Left ventricle myocardium inferior (tissue), 1 donor: ENCODE measurements around the gene SPAAR. TPM values are rescaled to one million over a fixed set of nuclear protein-coding genes. Genes with fewer than 3 reads are reported as not detected.

Experiments
- DNase-seq: peaks from one replicate; pipeline ENCODE4 v3.0.0-alpha.2; 2020
- H3K27ac ChIP-seq: fragments of 200-600 bp; replicated peaks from 2 replicates; pipeline ENCODE4 v1.8.0; 2021
- H3K27me3 ChIP-seq: fragments of 200-600 bp; 2 replicates; pipeline ENCODE4 v1.8.0; 2021; ENCODE audit warnings: low read depth
- H3K36me3 ChIP-seq: fragments of 200-600 bp; 2 replicates; pipeline ENCODE4 v1.8.0; 2021
- H3K4me1 ChIP-seq: fragments of 200-600 bp; 2 replicates; pipeline ENCODE4 v1.8.0; 2021
- H3K4me3 ChIP-seq: fragments of 200-600 bp; 2 replicates; pipeline ENCODE4 v1.8.0; 2021; ENCODE audit warnings: mild to moderate bottlenecking, moderate library complexity
- H3K9me3 ChIP-seq: fragments of 200-600 bp; replicated peaks from 2 replicates; pipeline ENCODE4 v1.8.0; 2021
- CTCF ChIP-seq: fragments of 200-600 bp; IDR thresholded peaks from 2 replicates; pipeline ENCODE4 v1.8.0; 2021; ENCODE audit warnings: antibody characterized with exemption, mild to moderate bottlenecking, borderline replicate concordance
- intact Hi-C: fragments of 100-400 bp; cut with micrococcal nuclease; formaldehyde crosslinking; loops from one replicate; pipeline ENCODE4 v1.11.0; 2022
- total RNA-seq: library from RNA; stranded (reverse); fragmentation: NEBNext Ultra II Directional; extraction: Animal tissue kit (Norgen Biotek cat#: 25700); gene quantifications from one replicate; pipeline ENCODE4 v1.2.1, GENCODE V29; 2021
- donor health status: DM: no; HTN: yes; CAD: no; lungs with severe emphysema.

The SPAAR gene
- total RNA-seq, 1 donor from 2014 or later, result 6.5 TPM

GRCh38 chr9:35928591-35929452 lies 19.5 kb downstream of the SPAAR start:
- no peaks in the 10 kb centered on the region for H3K27me3 ChIP-seq
- no peak for DNase-seq
- H3K4me3 ChIP-seq, result peak overlapping the region; percentile 32
- peak overlapping the region; percentile 85 for H3K27ac ChIP-seq
- TF ChIP-seq CTCF, result no peak
- H3K9me3 ChIP-seq, result no peaks in the 10 kb centered on the region
- intact Hi-C loops, result no loop called here
- H3K4me1 ChIP-seq, result peaks cover 32% of the 10 kb centered on the region
- H3K36me3 ChIP-seq, result no peaks in the 10 kb centered on the region

- H3K4me3 ChIP-seq, result peak overlapping the region; percentile 32
- no peak for DNase-seq
- H3K4me1 ChIP-seq, result peaks cover 26% of the 10 kb centered on the region
- H3K27ac ChIP-seq, result peak overlapping the region; percentile 85
- TF ChIP-seq CTCF, result no peak
- H3K36me3 ChIP-seq, result no peaks in the 10 kb centered on the region
- H3K27me3 ChIP-seq, result no peaks in the 10 kb centered on the region
- intact Hi-C loops, result no loop called here
- no peaks in the 10 kb centered on the region for H3K9me3 ChIP-seq
Measured at GRCh38 chr9:35929453-35929718, 20.1 kb downstream of the SPAAR start.

GRCh38 chr9:35930521-35930920 lies 21.2 kb downstream of the SPAAR start:
- no peak for DNase-seq
- Histone ChIP-seq H3K4me3 (no peak overlapping the region), H3K27me3 (no peaks in the 10 kb centered on the region), H3K9me3 (no peaks in the 10 kb centered on the region), H3K4me1 (peaks cover 17% of the 10 kb centered on the region), H3K36me3 (no peaks in the 10 kb centered on the region), H3K27ac (peak overlapping the region; percentile 85)
- no peak for TF ChIP-seq CTCF
- intact Hi-C loops, result no loop called here

GRCh38 chr9:35930989-35931388 lies 21.7 kb downstream of the SPAAR start:
- Histone ChIP-seq H3K27ac (no peak overlapping the region), H3K4me1 (peaks cover 17% of the 10 kb centered on the region), H3K9me3 (no peaks in the 10 kb centered on the region), H3K4me3 (no peak overlapping the region), H3K27me3 (no peaks in the 10 kb centered on the region), H3K36me3 (no peaks in the 10 kb centered on the region)
- intact Hi-C loops, result no loop called here
- DNase-seq, result no peak
- TF ChIP-seq CTCF, result no peak

- H3K36me3 ChIP-seq, result no peaks in the 10 kb centered on the region
- H3K9me3 ChIP-seq, result no peaks in the 10 kb centered on the region
- H3K27me3 ChIP-seq, result no peaks in the 10 kb centered on the region
- TF ChIP-seq CTCF, result no peak
- intact Hi-C loops, result no loop called here
- peaks cover 17% of the 10 kb centered on the region for H3K4me1 ChIP-seq
- DNase-seq, result no peak
- H3K4me3 ChIP-seq, result no peak overlapping the region
- no peak overlapping the region for H3K27ac ChIP-seq
Measured at GRCh38 chr9:35932735-35933134, 23.4 kb downstream of the SPAAR start.
